KMS-11 (cell line): Measurements from ENCODE around the gene KRT77.

Experiments used
- H2AFZ ChIP-seq: fragments of 200-600 bp; sonication (generic); 2 replicates; pipeline ENCODE4 v1.6.1; 2016; ENCODE audit warnings: antibody characterized with exemption, mixed run types, low read depth
- H3K27ac ChIP-seq: fragments of 200-600 bp; sonication (generic); 2 replicates; pipeline ENCODE4 v1.6.1; 2016; ENCODE audit warnings: mild to moderate bottlenecking, mixed run types
- H3K27me3 ChIP-seq: fragments of 200-600 bp; sonication (generic); 2 replicates; pipeline ENCODE4 v1.6.1; 2017; ENCODE audit warnings: mild to moderate bottlenecking, low read depth, mixed run types, moderate library complexity; ENCODE audit not compliant: insufficient read depth
- H3K36me3 ChIP-seq: fragments of 200-600 bp; sonication (generic); 2 replicates; pipeline ENCODE4 v1.6.1; 2017; ENCODE audit warnings: mild to moderate bottlenecking, mixed run types; ENCODE audit not compliant: insufficient read depth
- H3K4me1 ChIP-seq: fragments of 200-600 bp; sonication (generic); 2 replicates; pipeline ENCODE4 v1.6.1; 2016; ENCODE audit warnings: mild to moderate bottlenecking, low read depth, mixed run types; ENCODE audit not compliant: poor library complexity, severe bottlenecking
- H3K4me2 ChIP-seq: fragments of 200-600 bp; sonication (generic); 2 replicates; pipeline ENCODE4 v1.7.0; 2016; ENCODE audit warnings: mild to moderate bottlenecking, mixed run types
- H3K4me3 ChIP-seq: fragments of 200-600 bp; sonication (generic); IDR thresholded peaks from 2 replicates; pipeline ENCODE4 v1.6.1; 2017; ENCODE audit warnings: low read depth, low read length, mixed read lengths; ENCODE audit not compliant: insufficient read depth
- H3K79me2 ChIP-seq: fragments of 200-600 bp; sonication (generic); 2 replicates; pipeline ENCODE4 v1.6.1; 2016; ENCODE audit warnings: low read depth, mixed run types; ENCODE audit not compliant: insufficient read depth
- H3K9ac ChIP-seq: fragments of 200-600 bp; sonication (generic); 2 replicates; pipeline ENCODE4 v1.6.1; 2016; ENCODE audit warnings: mild to moderate bottlenecking, mixed run types
- H4K20me1 ChIP-seq: fragments of 200-600 bp; sonication (generic); 2 replicates; pipeline ENCODE4 v1.6.1; 2016; ENCODE audit warnings: mild to moderate bottlenecking, mixed run types; ENCODE audit not compliant: insufficient read depth
- TF ChIP-seq, protein P1 (sequence below): fragments of 200-600 bp; sonication (generic); conservative IDR thresholded peaks from 2 replicates; pipeline ENCODE4 v1.6.1; 2017; ENCODE audit warnings: low read depth, mild to moderate bottlenecking, antibody characterized with exemption, low read length, moderate library complexity, mixed read lengths

The KRT77 gene

DNA sequence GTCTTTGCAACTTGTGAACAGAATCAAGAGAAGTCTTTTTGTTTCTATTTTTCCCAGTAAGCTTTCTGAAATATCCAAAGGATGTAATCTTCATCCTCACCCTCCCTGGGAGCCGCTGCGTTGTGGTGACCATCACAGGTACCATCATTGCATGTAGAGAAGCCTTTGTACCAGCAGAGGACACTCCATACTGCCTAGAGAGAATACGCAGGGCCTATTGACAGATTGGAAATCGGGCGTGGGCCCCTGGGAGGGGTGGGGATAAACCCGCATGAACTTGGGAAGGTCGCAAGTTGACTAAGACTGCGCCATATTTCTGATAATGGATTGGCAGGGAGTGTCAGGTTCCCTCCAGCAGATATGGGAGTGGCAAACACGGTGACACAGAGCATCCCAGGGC, 35.8 kb downstream of the KRT77 start:
- H4K20me1 ChIP-seq = no peaks in the 10 kb centered on the region
- no peak overlapping the region for H3K27ac ChIP-seq
- H3K79me2 ChIP-seq = no peaks in the 10 kb centered on the region
- H3K27me3 ChIP-seq = peaks cover 18% of the 10 kb centered on the region; the same call in 1 of the 2 replicates
- H3K36me3 ChIP-seq = no peaks in the 10 kb centered on the region
- H3K9ac ChIP-seq = no peak overlapping the region
- H3K4me3 ChIP-seq = no peak overlapping the region
- TF ChIP-seq, protein P1, sequence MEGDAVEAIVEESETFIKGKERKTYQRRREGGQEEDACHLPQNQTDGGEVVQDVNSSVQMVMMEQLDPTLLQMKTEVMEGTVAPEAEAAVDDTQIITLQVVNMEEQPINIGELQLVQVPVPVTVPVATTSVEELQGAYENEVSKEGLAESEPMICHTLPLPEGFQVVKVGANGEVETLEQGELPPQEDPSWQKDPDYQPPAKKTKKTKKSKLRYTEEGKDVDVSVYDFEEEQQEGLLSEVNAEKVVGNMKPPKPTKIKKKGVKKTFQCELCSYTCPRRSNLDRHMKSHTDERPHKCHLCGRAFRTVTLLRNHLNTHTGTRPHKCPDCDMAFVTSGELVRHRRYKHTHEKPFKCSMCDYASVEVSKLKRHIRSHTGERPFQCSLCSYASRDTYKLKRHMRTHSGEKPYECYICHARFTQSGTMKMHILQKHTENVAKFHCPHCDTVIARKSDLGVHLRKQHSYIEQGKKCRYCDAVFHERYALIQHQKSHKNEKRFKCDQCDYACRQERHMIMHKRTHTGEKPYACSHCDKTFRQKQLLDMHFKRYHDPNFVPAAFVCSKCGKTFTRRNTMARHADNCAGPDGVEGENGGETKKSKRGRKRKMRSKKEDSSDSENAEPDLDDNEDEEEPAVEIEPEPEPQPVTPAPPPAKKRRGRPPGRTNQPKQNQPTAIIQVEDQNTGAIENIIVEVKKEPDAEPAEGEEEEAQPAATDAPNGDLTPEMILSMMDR = no peak
- H2AFZ ChIP-seq = no peak overlapping the region
- H3K4me2 ChIP-seq = no peak overlapping the region
- no peaks in the 10 kb centered on the region for H3K4me1 ChIP-seq

DNA sequence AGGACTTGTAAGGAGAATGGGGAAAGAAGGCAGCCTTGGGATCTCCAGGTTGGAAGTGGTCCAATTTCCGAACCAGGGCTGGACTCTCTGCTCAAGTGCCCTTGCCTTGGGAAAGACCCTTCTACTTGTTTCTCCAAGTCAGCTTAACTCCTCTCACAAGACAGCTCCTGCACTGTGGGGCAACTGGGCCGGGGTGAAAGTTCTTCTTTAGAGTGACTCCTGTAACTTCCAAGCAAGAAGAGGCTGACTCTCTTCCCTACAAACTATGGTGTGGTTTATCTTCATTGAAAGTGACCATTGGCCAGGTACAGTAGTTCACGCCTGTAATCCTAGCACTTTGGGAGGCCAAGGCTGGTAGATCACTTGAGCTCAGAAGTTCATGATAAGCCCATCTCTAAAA, 36.9 kb downstream of the KRT77 start:
- Histone ChIP-seq H3K79me2 (no peaks in the 10 kb centered on the region), H3K4me3 (no peak overlapping the region), H4K20me1 (no peaks in the 10 kb centered on the region), H3K4me1 (no peaks in the 10 kb centered on the region), H2AFZ (no peak overlapping the region), H3K36me3 (no peaks in the 10 kb centered on the region), H3K27me3 (peaks cover 18% of the 10 kb centered on the region; the same call in 1 of the 2 replicates), H3K4me2 (no peak overlapping the region), H3K9ac (no peak overlapping the region), H3K27ac (no peak overlapping the region)
- TF ChIP-seq, protein P1 = no peak

DNA sequence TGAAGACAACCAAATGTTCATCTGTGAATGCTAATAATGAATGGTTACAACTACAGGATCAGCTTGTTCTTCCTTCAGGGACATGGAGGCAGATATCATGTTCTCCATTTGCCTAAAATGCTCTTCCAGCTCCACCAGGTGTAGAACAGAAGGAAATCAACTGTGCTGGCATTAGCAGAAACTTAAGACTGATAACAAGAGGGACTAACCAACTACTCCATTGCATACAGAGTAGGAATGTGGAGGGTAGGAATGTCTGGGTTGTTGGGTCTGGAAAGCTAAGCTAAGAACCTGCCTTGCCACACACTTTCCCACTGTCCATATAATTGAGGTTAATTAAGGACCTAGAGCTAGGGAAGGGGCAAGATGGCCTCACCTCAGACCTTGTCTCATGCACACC, 39.9 kb downstream of the KRT77 start:
- Histone ChIP-seq H2AFZ (no peak overlapping the region), H3K27me3 (peaks cover 15% of the 10 kb centered on the region; the same call in 1 of the 2 replicates), H3K4me2 (no peak overlapping the region), H3K27ac (no peak overlapping the region), H4K20me1 (no peaks in the 10 kb centered on the region), H3K79me2 (no peaks in the 10 kb centered on the region), H3K36me3 (no peaks in the 10 kb centered on the region), H3K4me3 (no peak overlapping the region), H3K4me1 (no peaks in the 10 kb centered on the region), H3K9ac (no peak overlapping the region)
- TF ChIP-seq, protein P1 = no peak

DNA sequence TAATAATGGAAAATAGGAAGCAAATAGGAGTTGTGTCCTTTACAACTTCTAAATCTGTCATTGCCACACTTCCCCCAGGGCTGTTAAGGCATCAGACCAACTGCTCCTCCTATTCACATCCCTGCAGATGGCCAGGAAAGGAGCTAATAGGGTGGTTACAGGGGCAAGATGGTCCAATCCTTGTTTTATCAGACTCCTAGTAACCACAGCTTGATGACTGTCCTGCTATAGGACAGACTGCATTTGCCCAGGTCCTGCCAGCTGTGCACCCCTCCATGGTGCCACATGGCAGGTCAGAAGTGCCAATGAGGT, 40.5 kb downstream of the KRT77 start:
- Histone ChIP-seq H4K20me1 (no peaks in the 10 kb centered on the region), H3K4me2 (no peak overlapping the region), H3K36me3 (no peaks in the 10 kb centered on the region), H3K27ac (no peak overlapping the region), H3K4me3 (no peak overlapping the region), H2AFZ (no peak overlapping the region), H3K27me3 (peaks cover 15% of the 10 kb centered on the region; the same call in 1 of the 2 replicates), H3K79me2 (no peaks in the 10 kb centered on the region), H3K9ac (no peak overlapping the region), H3K4me1 (no peaks in the 10 kb centered on the region)
- TF ChIP-seq, protein P1 = no peak
